PC-9 (cell line): Measurements from ENCODE around the gene TCP11. TPM values are rescaled to one million over a fixed set of nuclear protein-coding genes. Genes with fewer than 3 reads are reported as not detected.

ENCODE experiments used
- BruUV-seq: library from RNA; stranded (reverse); fragments of 400-500 nt; replicated peaks from 2 replicates; lab custom pipeline; 2021; lab: Mats Ljungman, UMichigan
- CTCF ChIA-PET: fragments of 300-600 bp; sonication (Branson Sonifier 250); formaldehyde crosslinking; loops from one replicate; lab custom pipeline; 2022; ENCODE audit warnings: antibody characterized with exemption; lab: Charles Lee
- POLR2A ChIA-PET: fragments of 300-600 bp; sonication (Branson Sonifier 250); formaldehyde crosslinking; loops from one replicate; lab custom pipeline; 2022; ENCODE audit warnings: antibody characterized with exemption; ENCODE audit not compliant: unreplicated experiment; lab: Charles Lee
- DNase-seq, 2 experiments: peaks; one replicate each; pipeline versions ENCODE4 v3.0.0 to v3.0.0-alpha.2; 2015 to 2022; ENCODE audit warnings: mixed read lengths in 1 of 2
- H2AFZ ChIP-seq: fragments of 200-600 bp; sonication (generic); 2 replicates; pipeline ENCODE4 v1.8.1; 2017; ENCODE audit warnings: antibody characterized with exemption
- H3F3A ChIP-seq: fragments of 200-600 bp; sonication (generic); 2 replicates; pipeline ENCODE4 v1.8.1; 2017; ENCODE audit warnings: antibody characterized with exemption, mild to moderate bottlenecking, low read depth; ENCODE audit not compliant: insufficient read depth
- H3K27ac ChIP-seq: fragments of 200-600 bp; sonication (generic); 2 replicates; pipeline ENCODE4 v1.6.1; 2016; ENCODE audit warnings: mixed run types
- H3K27me3 ChIP-seq: fragments of 200-600 bp; sonication (generic); 2 replicates; pipeline ENCODE4 v1.6.1; 2016; ENCODE audit warnings: low read depth, mixed run types; ENCODE audit not compliant: insufficient read depth
- H3K36me3 ChIP-seq: fragments of 200-600 bp; sonication (generic); 2 replicates; pipeline ENCODE4 v1.6.1; 2016; ENCODE audit warnings: low read depth, mixed run types
- H3K4me1 ChIP-seq: fragments of 200-600 bp; sonication (generic); replicated peaks from 2 replicates; pipeline ENCODE4 v1.6.1; 2016; ENCODE audit warnings: mixed run types; ENCODE audit not compliant: insufficient read depth
- H3K4me2 ChIP-seq: fragments of 200-600 bp; sonication (generic); 2 replicates; pipeline ENCODE4 v1.6.1; 2017; ENCODE audit warnings: mixed run types
- H3K4me3 ChIP-seq: fragments of 200-600 bp; sonication (generic); 2 replicates; pipeline ENCODE4 v1.6.1; 2016; ENCODE audit warnings: mixed run types
- H3K79me2 ChIP-seq: fragments of 200-600 bp; sonication (generic); 2 replicates; pipeline ENCODE4 v1.6.1; 2017; ENCODE audit warnings: low read depth, mixed run types
- H3K9me2 ChIP-seq: fragments of 200-600 bp; sonication (generic); 2 replicates; pipeline ENCODE4 v1.8.1; 2017; ENCODE audit warnings: mild to moderate bottlenecking; ENCODE audit not compliant: insufficient read depth
- H3K9me3 ChIP-seq: fragments of 200-600 bp; sonication (generic); 2 replicates; pipeline ENCODE4 v1.8.1; 2016; ENCODE audit warnings: low read depth; ENCODE audit not compliant: insufficient read depth
- H4K20me1 ChIP-seq: fragments of 200-600 bp; sonication (generic); 2 replicates; pipeline ENCODE4 v1.8.1; 2017; ENCODE audit not compliant: insufficient read depth
- CTCF ChIP-seq: fragments of 200-600 bp; sonication (generic); conservative IDR thresholded peaks from 2 replicates; pipeline ENCODE4 v1.6.1; 2017; ENCODE audit warnings: mixed run types, antibody characterized with exemption, mild to moderate bottlenecking, moderate library complexity
- EZH2 ChIP-seq: fragments of 200-600 bp; sonication (generic); IDR thresholded peaks from 2 replicates; pipeline ENCODE4 v1.8.0; 2017; ENCODE audit warnings: antibody characterized with exemption, low read depth
- intact Hi-C: fragments of 100-400 bp; cut with micrococcal nuclease; formaldehyde crosslinking; loops from one replicate; pipeline ENCODE4 v1.10.0; 2022; ENCODE audit not compliant: unreplicated experiment
- total RNA-seq: library from RNA; stranded (reverse); gene quantifications from 2 replicates; pipeline ENCODE4 v1.2.3, GENCODE V29; 2021

Gene TCP11
- total RNA-seq, 1 experiment from 2014 or later: not detected

GRCh38 chr6:35085359-35086281 lies 55.5 kb downstream of the TCP11 start:
- TF ChIP-seq CTCF (no peak), EZH2 (no peak)
- no peak for DNase-seq
- intact Hi-C loops: no loop called here
- Histone ChIP-seq H4K20me1 (0 out of 2 replicates have a peak, but pooled peaks cover 2% of the 10 kb centered on the region), H3K4me2 (no peak overlapping the region), H3K79me2 (no peaks in the 10 kb centered on the region), H3K9me3 (no peaks in the 10 kb centered on the region), H3F3A (no peaks in the 10 kb centered on the region), H3K4me3 (no peak overlapping the region), H3K4me1 (no peaks in the 10 kb centered on the region), H3K36me3 (no peaks in the 10 kb centered on the region), H3K9me2 (no peaks in the 10 kb centered on the region), H3K27me3 (no peaks in the 10 kb centered on the region), H2AFZ (no peak overlapping the region), H3K27ac (no peak overlapping the region)
- BruUV-seq: no TSS peak
- ChIA-PET CTCF (no interaction called here), POLR2A (no interaction called here)

DNA sequence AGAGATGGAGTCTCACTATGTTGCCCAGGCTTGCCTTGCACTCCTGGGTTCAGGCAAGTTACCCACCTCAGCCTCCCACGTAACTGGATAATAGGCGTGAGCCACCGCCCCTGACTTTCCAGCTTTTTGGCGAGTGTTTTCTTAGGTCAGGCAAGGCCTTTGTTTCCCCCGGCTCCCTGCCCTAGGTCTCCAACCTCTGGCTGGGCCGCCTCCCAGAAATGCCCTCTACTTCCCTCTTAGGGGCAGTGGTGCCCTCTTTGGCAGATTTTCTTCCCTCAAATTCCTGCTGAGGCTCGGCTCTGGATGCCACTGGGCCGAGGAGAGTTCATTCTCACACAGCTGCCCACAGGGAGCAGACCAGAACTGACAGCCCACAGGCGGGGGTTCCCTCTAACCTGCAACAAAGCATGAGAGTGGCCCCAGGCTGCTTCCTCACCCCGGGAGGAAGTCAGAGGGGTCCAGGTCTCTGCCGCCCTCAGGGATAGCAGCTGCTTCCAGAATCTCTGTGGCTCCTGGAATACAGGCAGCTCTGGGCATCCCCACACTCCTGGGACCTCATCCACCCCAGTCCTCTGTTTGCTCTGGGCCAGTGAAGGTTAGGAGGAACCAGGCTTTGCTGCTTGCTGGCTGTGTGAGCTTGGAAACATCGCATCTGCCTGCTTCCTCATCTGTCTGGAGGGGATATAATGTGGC lies 56.5 kb downstream of the TCP11 start:
- H3K4me2 ChIP-seq: no peak overlapping the region
- H3K9me3 ChIP-seq: no peaks in the 10 kb centered on the region
- H3F3A ChIP-seq: no peaks in the 10 kb centered on the region
- no peak overlapping the region for H3K4me3 ChIP-seq
- H3K9me2 ChIP-seq: no peaks in the 10 kb centered on the region
- POLR2A ChIA-PET: no interaction called here
- H2AFZ ChIP-seq: no peak overlapping the region
- no peak for TF ChIP-seq CTCF
- TF ChIP-seq EZH2: no peak
- no peak overlapping the region for H3K27ac ChIP-seq
- H3K79me2 ChIP-seq: no peaks in the 10 kb centered on the region
- H3K4me1 ChIP-seq: no peaks in the 10 kb centered on the region
- DNase-seq: no peak
- no TSS peak for BruUV-seq
- CTCF ChIA-PET: interaction anchor here (0.6 kb wide), 1 partner anchor 97 kb away, joined by 5 read pairs; no protein-coding TSS in a partner anchor
- 0 out of 2 replicates have a peak, but pooled peaks cover 2% of the 10 kb centered on the region for H4K20me1 ChIP-seq
- no peaks in the 10 kb centered on the region for H3K36me3 ChIP-seq
- H3K27me3 ChIP-seq: no peaks in the 10 kb centered on the region
- intact Hi-C loops: no loop called here

DNA sequence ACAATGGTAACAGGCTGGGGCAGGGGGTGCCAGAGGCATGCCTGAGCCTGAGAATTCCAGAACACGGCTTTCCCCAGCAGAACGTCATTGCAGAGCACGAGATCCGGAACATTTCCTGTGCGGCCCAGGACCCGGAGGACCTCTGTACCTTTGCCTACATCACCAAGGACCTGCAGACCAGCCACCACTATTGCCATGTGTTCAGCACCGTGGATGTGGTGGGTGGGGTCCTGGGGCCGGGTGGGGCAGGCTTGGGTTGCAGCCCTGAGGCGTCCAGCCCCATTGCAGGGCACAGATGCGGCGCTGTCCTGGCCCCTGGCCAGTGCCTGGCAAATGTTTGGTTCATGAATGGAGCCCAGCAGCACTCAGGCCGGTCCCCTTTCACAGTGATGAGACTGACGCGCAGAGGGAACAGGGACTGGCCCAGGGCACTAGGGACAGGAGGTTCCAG lies 57.1 kb downstream of the TCP11 start:
- Histone ChIP-seq H3K27ac (no peak overlapping the region), H3K27me3 (no peaks in the 10 kb centered on the region), H3K4me1 (no peaks in the 10 kb centered on the region), H3K4me2 (no peak overlapping the region), H3K9me3 (no peaks in the 10 kb centered on the region), H3K9me2 (no peaks in the 10 kb centered on the region), H3K4me3 (no peak overlapping the region), H2AFZ (no peak overlapping the region), H3F3A (no peaks in the 10 kb centered on the region), H4K20me1 (0 out of 2 replicates have a peak, but pooled peaks cover 2% of the 10 kb centered on the region), H3K36me3 (no peaks in the 10 kb centered on the region), H3K79me2 (no peaks in the 10 kb centered on the region)
- BruUV-seq: no TSS peak
- intact Hi-C loops: no loop called here
- CTCF ChIA-PET: interaction anchor here (0.6 kb wide), 1 partner anchor 97 kb away, joined by 5 read pairs; no protein-coding TSS in a partner anchor
- TF ChIP-seq CTCF (no peak), EZH2 (no peak)
- no peak for DNase-seq
- POLR2A ChIA-PET: no interaction called here
